Left kidney (tissue), 8 donors: ENCODE data around the gene RANBP6. TPM values are rescaled to one million over a fixed set of nuclear protein-coding genes. Genes with fewer than 3 reads are reported as not detected.
"Not testable (repeated sequence)": the region's sequence is repeated elsewhere in the genome, so short reads cannot be mapped to it uniquely, and the experiment has no call there.

Experiments used
- DNase-seq: peaks from one replicate; pipeline ENCODE4 v3.0.0-alpha.2; 2013
- long read RNA-seq, 8 donors: transcript quantifications; one replicate each; lab custom pipeline, GENCODE V29; 2026
- polyA plus RNA-seq: library from polyadenylated mRNA; unstranded; fragments of 120-200 nt; gene quantifications from one replicate; pipeline ENCODE4 v1.2.1, GENCODE V29; 2013; ENCODE audit not compliant: insufficient read length

The RANBP6 gene
- 33.2 TPM for polyA plus RNA-seq
- long read RNA-seq, donor 1, full-length matches to known transcripts = 40 of 40 reads
- long read RNA-seq, donor 1, partial matches to known transcripts = 0 of 40 reads
- long read RNA-seq, donor 1, other reads (novel, unspliced or antisense) = 0 of 40 reads
- long read RNA-seq, donor 2, full-length matches to known transcripts = 22 of 22 reads
- long read RNA-seq, donor 2, partial matches to known transcripts = 0 of 22 reads
- long read RNA-seq, donor 2, other reads (novel, unspliced or antisense) = 0 of 22 reads
- long read RNA-seq, donor 3, full-length matches to known transcripts = 19 of 19 reads
- long read RNA-seq, donor 3, partial matches to known transcripts = 0 of 19 reads
- long read RNA-seq, donor 3, other reads (novel, unspliced or antisense) = 0 of 19 reads
- long read RNA-seq, donor 4, full-length matches to known transcripts = 4 of 4 reads
- long read RNA-seq, donor 4, partial matches to known transcripts = 0 of 4 reads
- long read RNA-seq, donor 4, other reads (novel, unspliced or antisense) = 0 of 4 reads
- long read RNA-seq, donor 5, full-length matches to known transcripts = 32 of 32 reads
- long read RNA-seq, donor 5, partial matches to known transcripts = 0 of 32 reads
- long read RNA-seq, donor 5, other reads (novel, unspliced or antisense) = 0 of 32 reads
- long read RNA-seq, donor 6, full-length matches to known transcripts = 37 of 37 reads
- long read RNA-seq, donor 6, partial matches to known transcripts = 0 of 37 reads
- long read RNA-seq, donor 6, other reads (novel, unspliced or antisense) = 0 of 37 reads
- long read RNA-seq, donor 7, full-length matches to known transcripts = 37 of 37 reads
- long read RNA-seq, donor 7, partial matches to known transcripts = 0 of 37 reads
- long read RNA-seq, donor 7, other reads (novel, unspliced or antisense) = 0 of 37 reads
- long read RNA-seq, donor 8, full-length matches to known transcripts = 13 of 13 reads
- long read RNA-seq, donor 8, partial matches to known transcripts = 0 of 13 reads
- long read RNA-seq, donor 8, other reads (novel, unspliced or antisense) = 0 of 13 reads

DNA sequence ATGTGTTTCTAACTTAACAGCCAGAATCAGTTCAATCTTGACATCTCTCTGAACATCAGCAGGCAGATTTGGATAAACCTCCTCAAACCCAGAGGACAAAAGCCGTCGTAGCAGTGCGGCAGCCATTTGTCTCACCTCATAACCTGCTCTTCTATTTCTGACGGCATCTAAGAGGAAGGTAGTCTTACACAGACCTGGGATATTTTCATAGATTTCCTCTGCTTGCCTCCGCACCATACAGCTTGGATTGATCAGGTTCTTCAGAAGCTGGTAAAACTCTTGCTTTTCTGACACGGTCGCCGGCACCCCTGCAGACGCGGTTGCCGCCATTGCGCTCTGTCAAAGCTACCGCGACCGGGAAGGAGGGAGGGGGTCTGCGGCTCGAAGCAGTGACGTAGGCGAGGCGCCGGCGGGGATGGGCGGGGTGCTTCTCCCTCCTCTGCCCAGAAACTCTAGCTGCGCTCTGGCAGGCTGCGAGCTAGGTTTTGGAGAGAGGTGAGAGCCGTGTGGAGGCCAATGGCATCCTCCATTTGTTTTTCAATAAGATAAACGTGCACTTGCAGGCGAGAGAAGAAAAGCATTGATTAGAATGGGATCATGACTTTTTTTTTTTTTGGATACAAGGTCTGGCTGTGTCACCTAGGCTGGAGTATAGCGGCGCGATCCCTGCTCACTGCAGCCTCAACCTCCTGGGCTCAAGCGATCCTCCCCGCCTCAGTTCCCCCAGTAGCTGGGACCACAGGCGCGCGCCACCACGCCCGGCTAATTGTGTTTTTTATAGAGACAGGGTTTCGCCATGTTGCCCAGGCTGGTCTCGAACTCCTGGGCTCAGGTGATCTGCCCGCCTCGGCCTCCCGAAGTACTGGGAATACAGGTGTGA lies at the start of gene RANBP6:
TSS of gene RANBP6 (minus strand) at position 347 of the 880 bp plus-strand sequence. CDS start at position 330, 17 bp downstream.
- peak; percentile 87 for DNase-seq

DNA sequence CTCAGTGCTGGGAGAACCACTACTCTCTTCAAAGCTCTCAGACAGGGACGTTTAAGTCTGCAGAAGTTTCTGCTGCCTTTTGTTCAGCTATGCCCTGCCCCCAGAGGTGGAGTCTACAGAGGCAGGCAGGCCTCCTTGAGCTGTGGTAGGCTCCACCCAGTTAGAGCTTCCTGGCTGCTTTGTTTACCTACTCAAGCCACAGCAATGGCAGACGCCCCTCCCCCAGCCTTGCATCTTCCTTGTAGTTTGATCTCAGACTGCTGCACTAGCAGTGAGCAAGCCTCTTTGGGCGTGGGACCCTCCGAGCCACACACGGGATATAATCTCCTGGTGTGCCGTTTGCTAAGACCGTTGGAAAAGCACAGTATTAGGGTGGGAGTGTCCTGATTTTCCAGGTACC lies 47.7 kb upstream of the RANBP6 start:
- DNase-seq = not testable (repeated sequence)

- no peak for DNase-seq
Measured at GRCh38 chr9:6055666-6056065, 40.2 kb upstream of the RANBP6 start.

DNA sequence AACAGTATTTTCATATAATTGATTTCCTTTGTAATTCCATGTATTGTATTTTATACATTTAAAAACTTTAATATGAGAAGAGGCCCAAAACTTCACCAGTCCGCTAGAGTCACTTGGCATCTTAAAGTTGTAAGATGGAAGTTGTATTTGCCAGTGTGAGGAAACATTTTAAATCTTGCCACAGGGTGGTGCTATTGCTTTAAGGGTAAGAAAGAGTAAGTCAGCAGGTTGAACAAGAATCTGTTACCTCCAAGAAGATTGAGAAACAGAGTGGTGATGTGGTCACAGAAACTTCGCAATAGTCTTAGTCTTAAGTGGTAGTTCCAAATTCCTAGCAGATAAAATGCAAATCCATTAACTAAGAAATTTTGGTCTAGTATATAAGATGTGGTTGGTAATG lies 39.8 kb upstream of the RANBP6 start:
- peak; percentile 73 for DNase-seq

DNA sequence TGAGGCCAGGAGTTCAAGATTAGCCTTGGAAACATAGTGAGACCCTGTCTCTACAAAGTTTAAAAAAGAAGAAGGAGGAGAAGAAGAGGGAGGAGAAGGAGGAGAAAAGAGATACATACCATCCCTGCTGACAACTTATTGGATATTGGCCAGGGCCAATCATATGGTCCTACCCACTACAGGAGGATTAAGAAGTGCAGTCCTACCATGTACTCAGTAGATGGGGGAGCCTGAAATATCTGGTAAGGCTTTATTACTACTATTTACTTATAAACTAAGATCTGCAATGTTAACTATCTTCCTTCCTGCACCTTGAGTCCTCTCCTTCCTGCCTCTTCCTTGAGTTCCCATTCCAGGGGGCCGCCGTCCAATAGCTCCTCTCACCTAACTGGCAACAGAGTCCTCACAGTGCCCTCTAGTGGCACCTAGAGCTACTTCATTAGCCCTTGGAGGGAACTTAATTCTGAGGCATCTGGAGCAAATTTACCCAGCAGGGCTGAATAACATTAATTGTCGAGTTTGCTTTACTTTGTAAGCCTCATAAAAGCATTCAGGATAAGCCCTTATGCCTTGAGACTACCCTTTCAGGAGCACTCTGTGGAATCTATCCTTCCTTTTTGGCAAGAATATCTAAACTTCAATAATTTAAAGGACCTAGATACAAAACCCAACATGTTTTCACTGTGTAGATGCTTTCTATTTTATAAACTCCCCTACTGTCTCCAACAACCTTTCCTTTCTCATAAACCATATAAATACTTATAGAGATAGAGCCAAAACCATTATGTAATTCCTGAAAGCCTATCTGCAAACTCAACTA lies 39.1 kb upstream of the RANBP6 start:
- DNase-seq = peak; percentile 73

GRCh38 chr9:6052293-6052919 lies 37.0 kb upstream of the RANBP6 start:
- DNase-seq = no peak

DNA sequence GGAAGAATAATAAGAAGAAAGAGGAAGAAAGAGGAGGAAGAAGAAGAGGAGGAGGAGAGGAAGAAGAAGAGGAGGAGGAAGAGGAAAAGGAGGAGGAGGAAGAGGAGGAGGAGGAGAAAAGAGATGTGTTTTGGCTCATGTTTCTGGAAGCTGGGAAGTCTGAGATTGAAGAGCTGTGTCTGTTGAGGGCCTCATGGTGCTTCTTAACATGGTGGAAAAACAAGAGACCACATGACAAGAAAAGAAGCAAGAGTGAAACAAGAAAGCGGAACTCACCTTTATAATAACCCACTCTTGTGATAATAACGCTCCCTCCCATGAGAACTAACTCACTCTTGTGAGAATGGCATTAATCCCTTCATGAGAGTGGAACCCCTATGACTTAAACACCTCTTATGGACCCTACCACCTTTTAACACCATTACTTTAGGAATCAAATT lies 36.1 kb upstream of the RANBP6 start:
- DNase-seq = no peak

DNA sequence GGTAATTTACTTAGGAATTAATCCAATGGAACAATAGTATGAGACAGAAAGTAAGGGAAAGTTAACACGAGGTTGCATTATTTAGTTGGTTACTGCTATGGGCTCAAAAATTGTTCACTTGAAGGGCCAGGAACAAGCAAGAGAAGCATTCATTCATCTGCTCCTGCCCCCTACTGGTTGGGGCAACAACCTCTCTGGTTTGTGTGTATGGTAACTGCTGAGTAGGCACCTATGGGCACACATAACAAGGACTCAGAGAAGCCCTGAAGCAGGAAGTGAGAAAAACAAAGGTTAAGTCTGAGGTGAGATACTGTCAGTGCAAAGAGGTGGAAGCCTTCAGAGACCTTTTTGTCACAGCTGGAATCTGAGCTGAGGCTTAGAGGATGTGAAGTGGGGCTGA lies 34.4 kb upstream of the RANBP6 start:
- DNase-seq = no peak

GRCh38 chr9:6048039-6048438 lies 32.6 kb upstream of the RANBP6 start:
- DNase-seq = no peak

- no peak for DNase-seq
Measured at GRCh38 chr9:6047020-6047419, 31.6 kb upstream of the RANBP6 start.

GRCh38 chr9:6045364-6045763 lies 29.9 kb upstream of the RANBP6 start:
- no peak for DNase-seq

- no peak for DNase-seq
Measured at GRCh38 chr9:6040077-6040476, 24.7 kb upstream of the RANBP6 start.

DNA sequence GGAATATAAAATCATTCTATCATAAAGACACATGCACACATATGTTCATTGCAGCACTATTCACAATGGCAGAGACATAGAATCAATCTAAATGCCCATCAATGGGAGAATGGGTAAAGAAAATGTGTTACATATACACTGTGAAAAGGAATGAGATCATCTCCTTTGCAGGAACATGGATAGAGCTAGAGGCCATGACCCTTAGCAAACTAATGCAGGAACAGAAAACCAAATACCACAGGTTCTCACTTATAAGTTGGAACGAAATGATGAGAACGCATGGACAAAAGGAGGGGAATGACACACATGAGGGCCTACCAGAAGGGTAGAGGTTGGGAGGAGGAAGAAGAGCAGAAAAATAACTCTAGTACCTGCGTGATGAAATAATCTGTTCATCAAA lies 21.0 kb upstream of the RANBP6 start:
- no peak for DNase-seq

DNA sequence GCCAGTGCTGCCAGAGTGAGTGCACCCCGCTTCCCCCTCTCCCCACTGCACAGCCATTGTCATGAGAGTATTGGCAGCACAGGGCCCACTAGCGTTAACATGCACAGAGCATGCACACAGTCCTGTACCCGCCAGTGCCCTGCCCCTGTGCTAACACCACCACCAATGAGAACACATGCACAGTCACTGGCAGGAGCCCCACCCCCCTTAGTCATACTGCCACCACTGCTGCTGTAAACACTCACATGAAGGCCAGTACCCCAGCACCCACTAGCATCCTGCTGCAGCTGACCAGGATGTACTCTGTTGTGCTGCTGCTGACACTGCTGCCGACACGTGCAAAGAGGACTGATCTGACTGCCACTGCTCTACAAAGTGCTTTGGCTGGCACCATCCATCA lies 19.5 kb upstream of the RANBP6 start:
- no peak for DNase-seq

DNA sequence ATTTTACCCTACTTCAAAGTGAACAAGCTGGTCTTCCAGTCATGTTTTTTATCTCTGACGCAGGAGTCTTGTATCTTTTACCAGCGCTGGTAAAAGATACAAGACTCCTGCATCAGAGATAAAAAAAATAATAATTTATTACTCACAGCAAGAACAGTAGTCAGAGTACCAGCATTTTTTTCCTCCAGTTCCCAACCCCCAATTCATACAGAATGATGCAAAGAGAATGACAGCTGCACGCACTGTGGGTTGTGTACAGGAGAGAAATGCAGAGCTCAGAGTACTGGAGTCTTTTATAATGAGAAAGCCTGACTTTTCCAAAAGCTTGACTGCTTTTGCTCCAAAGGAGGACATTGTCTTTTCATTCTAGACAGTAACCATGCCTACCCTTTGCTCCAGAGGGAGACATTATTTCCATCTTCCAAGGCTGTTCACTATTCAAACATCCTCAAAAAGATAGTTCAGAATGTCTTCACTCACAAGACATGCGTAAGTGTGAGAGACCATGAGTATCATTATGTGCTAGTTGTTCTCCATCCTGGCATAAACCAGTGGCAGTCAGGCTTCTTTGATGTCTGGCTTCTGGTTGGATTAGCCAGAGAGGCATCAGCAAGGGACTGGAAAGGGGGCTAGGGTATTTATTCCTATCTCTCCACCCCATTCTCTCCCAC lies 14.3 kb upstream of the RANBP6 start:
- no peak for DNase-seq

GRCh38 chr9:6024035-6024554 lies 8.7 kb upstream of the RANBP6 start:
- DNase-seq = no peak

DNA sequence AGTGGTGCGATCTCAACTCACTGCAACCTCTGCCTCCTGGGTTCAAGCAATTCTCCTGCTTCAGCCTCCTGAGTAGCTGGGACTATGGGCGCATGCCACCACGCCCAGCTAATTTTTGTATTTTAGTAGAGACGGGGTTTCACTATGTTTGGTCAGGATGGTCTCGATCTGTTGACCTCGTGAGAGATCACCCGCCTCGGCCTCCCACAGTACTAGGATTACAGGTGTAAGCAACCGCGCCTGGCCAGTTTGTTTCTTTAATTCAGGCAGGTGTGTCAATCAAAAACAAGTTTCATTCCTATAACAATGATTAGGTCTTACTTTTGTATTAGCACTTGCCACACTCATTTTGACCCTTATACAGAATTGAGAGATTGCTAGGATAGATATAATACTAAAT lies 1.6 kb upstream of the RANBP6 start:
- DNase-seq = not testable (repeated sequence)

- no peak for DNase-seq
Measured at GRCh38 chr9:6014670-6015270, 654 bp downstream of the RANBP6 start.
